DMS114 treated with DMSO at 0.1 percent for 48 hours (cell line): Measurements from ENCODE around the gene KRTAP19-1.

Source experiments
- DNase-seq: peaks from one replicate; lab custom pipeline; 2025; ENCODE audit not compliant: unreplicated experiment; lab: John Stamatoyannopoulos, UW

The KRTAP19-1 gene

DNA sequence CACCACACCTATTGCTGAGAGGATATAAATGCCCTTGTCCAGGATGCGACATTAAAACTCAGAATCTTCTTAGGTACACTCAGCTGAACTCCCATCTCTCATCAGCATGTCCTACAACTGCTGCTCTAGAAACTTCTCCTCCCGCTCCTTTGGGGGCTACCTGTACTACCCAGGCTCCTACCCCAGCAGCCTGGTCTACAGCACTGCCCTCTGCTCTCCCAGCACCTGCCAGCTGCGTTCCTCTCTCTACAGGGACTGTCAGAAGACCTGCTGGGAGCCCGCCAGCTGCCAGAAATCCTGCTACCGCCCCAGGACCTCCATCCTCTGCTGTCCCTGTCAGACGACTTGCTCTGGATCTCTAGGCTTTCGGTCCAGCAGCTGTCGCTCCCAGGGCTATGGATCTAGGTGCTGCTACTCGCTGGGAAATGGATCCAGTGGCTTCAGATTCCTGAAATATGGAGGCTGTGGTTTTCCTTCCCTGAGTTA, 50.0 kb downstream of the KRTAP19-1 start, which contains the start of gene KRTAP13-4:
KRTAP13-4 (plus strand) TSS at position 51 of the 486 bp plus-strand sequence; CDS start at position 107, 56 bp downstream.
- DNase-seq, result no peak
